Adrenal gland (tissue), 5 donors: ENCODE results near the gene RNF166.

ENCODE experiments used
- POLR2A ChIP-seq, 2 donors: fragments of 450-650 bp; IDR thresholded peaks; one replicate each; pipeline ENCODE4 v1.6.1; 2017; ENCODE audit warnings: antibody characterized with exemption in 2 of 2, mild to moderate bottlenecking in 2 of 2, moderate library complexity in 1 of 2
- TF ChIP-seq, protein P1 (sequence below), 6 experiments: fragments of 450-650 bp in 4 of 6; fragments of 200-600 bp in 2 of 6; sonication (generic) in 1 of 6; IDR thresholded peaks; 1 replicate in 5 of 6; 2 replicates in 1 of 6; pipeline versions ENCODE4 v1.5.1 to v1.8.0; 2016 to 2021; ENCODE audit warnings: antibody characterized with exemption in 6 of 6, mild to moderate bottlenecking in 2 of 6, moderate library complexity in 1 of 6
- donor health status: DM: no; HTN: no; CAD: no.

GRCh38 chr16:88743693-88744576, 37.7 kb upstream of the RNF166 start:
- TF ChIP-seq, protein P1, sequence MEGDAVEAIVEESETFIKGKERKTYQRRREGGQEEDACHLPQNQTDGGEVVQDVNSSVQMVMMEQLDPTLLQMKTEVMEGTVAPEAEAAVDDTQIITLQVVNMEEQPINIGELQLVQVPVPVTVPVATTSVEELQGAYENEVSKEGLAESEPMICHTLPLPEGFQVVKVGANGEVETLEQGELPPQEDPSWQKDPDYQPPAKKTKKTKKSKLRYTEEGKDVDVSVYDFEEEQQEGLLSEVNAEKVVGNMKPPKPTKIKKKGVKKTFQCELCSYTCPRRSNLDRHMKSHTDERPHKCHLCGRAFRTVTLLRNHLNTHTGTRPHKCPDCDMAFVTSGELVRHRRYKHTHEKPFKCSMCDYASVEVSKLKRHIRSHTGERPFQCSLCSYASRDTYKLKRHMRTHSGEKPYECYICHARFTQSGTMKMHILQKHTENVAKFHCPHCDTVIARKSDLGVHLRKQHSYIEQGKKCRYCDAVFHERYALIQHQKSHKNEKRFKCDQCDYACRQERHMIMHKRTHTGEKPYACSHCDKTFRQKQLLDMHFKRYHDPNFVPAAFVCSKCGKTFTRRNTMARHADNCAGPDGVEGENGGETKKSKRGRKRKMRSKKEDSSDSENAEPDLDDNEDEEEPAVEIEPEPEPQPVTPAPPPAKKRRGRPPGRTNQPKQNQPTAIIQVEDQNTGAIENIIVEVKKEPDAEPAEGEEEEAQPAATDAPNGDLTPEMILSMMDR (IDR thresholded peaks at IDR 0.05), result peak; percentile 79 to 92 (median 87)
- TF ChIP-seq POLR2A (IDR thresholded peaks at IDR 0.05), result no peak
